ENCODE data around the gene NLRC3. TPM values are rescaled to one million over a fixed set of nuclear protein-coding genes. Genes with fewer than 3 reads are reported as not detected.

Gene NLRC3
- total RNA-seq, 1 experiment from 2014 or later = 0.26 TPM

DNA sequence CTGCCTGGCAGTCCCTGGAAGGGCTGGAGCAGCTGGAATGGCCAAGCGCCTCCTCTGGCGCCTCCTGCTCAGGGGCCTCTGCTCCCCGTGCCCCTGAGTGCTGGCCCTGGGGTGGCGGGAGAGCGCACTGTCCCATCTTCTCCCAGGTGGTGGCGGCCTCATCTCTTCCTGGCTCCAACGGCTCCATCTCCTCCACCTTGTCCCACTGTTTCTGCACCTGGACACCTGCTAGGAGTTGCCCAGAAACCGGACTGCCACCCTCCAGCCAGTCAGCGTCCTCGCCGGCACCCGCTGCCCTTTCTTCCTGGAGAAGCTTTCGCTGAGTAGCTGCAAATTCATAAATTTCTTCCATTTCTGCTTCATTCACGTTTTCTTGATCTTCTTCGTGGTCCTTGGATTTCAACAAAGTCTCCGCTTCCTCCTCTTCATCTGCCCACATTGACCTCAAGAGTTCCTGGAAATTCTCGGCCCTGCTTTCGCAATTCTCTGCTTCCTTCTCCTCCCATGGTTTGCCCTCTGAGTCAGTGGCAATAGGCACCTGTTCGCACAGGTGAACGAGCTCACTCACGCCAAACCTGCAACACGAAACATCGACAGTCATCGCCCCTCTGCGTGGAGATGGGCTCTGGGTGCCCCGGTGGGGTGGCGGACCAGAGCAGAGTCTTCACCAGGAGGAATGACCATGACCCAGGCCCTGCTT, 13.7 kb upstream of the NLRC3 start:
- no peaks in the 10 kb centered on the region; the same call in 1 of the 2 replicates for H3K27me3 Mint-ChIP-seq (ENCODE audit: low read depth)
- peaks cover 33% of the 10 kb centered on the region for H3K36me3 Mint-ChIP-seq
- ChIA-PET POLR2A (no interaction called here), CTCF (no interaction called here)
- peak overlapping the region; percentile 13; the same call in 1 of the 2 replicates for H3K27ac Mint-ChIP-seq
- DNase-seq (ENCODE audit: low spot score) (no peak), ATAC-seq (peak; percentile 55; the same call in 1 of the 2 replicates)
- H3K9me3 Mint-ChIP-seq = no peaks in the 10 kb centered on the region
- TF ChIP-seq SMAD4 (CRISPR knock-in tag; IDR thresholded peaks at IDR 0.05) (no peak), ZNF232 (CRISPR knock-in tag; IDR thresholded peaks at IDR 0.05) (no peak), FOXK1 (CRISPR knock-in tag; IDR thresholded peaks at IDR 0.05) (no peak), NFATC4 (CRISPR knock-in tag; IDR thresholded peaks at IDR 0.05) (no peak), ELF4 (CRISPR knock-in tag; IDR thresholded peaks at IDR 0.05; ENCODE audit: low read depth) (no peak), ZNF121 (CRISPR knock-in tag; IDR thresholded peaks at IDR 0.05) (no peak)
- TF ChIP-seq, protein P1, sequence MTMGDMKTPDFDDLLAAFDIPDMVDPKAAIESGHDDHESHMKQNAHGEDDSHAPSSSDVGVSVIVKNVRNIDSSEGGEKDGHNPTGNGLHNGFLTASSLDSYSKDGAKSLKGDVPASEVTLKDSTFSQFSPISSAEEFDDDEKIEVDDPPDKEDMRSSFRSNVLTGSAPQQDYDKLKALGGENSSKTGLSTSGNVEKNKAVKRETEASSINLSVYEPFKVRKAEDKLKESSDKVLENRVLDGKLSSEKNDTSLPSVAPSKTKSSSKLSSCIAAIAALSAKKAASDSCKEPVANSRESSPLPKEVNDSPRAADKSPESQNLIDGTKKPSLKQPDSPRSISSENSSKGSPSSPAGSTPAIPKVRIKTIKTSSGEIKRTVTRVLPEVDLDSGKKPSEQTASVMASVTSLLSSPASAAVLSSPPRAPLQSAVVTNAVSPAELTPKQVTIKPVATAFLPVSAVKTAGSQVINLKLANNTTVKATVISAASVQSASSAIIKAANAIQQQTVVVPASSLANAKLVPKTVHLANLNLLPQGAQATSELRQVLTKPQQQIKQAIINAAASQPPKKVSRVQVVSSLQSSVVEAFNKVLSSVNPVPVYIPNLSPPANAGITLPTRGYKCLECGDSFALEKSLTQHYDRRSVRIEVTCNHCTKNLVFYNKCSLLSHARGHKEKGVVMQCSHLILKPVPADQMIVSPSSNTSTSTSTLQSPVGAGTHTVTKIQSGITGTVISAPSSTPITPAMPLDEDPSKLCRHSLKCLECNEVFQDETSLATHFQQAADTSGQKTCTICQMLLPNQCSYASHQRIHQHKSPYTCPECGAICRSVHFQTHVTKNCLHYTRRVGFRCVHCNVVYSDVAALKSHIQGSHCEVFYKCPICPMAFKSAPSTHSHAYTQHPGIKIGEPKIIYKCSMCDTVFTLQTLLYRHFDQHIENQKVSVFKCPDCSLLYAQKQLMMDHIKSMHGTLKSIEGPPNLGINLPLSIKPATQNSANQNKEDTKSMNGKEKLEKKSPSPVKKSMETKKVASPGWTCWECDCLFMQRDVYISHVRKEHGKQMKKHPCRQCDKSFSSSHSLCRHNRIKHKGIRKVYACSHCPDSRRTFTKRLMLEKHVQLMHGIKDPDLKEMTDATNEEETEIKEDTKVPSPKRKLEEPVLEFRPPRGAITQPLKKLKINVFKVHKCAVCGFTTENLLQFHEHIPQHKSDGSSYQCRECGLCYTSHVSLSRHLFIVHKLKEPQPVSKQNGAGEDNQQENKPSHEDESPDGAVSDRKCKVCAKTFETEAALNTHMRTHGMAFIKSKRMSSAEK (CRISPR knock-in tag; IDR thresholded peaks at IDR 0.05; ENCODE audit: borderline replicate concordance) = no peak
- TF ChIP-seq, protein P2, sequence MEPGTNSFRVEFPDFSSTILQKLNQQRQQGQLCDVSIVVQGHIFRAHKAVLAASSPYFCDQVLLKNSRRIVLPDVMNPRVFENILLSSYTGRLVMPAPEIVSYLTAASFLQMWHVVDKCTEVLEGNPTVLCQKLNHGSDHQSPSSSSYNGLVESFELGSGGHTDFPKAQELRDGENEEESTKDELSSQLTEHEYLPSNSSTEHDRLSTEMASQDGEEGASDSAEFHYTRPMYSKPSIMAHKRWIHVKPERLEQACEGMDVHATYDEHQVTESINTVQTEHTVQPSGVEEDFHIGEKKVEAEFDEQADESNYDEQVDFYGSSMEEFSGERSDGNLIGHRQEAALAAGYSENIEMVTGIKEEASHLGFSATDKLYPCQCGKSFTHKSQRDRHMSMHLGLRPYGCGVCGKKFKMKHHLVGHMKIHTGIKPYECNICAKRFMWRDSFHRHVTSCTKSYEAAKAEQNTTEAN (CRISPR knock-in tag; IDR thresholded peaks at IDR 0.05) = no peak
- TF ChIP-seq, protein P3, sequence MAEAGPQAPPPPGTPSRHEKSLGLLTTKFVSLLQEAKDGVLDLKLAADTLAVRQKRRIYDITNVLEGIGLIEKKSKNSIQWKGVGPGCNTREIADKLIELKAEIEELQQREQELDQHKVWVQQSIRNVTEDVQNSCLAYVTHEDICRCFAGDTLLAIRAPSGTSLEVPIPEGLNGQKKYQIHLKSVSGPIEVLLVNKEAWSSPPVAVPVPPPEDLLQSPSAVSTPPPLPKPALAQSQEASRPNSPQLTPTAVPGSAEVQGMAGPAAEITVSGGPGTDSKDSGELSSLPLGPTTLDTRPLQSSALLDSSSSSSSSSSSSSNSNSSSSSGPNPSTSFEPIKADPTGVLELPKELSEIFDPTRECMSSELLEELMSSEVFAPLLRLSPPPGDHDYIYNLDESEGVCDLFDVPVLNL (CRISPR knock-in tag; IDR thresholded peaks at IDR 0.05; ENCODE audit: borderline replicate concordance, low read depth) = no peak
- TF ChIP-seq, protein P4, sequence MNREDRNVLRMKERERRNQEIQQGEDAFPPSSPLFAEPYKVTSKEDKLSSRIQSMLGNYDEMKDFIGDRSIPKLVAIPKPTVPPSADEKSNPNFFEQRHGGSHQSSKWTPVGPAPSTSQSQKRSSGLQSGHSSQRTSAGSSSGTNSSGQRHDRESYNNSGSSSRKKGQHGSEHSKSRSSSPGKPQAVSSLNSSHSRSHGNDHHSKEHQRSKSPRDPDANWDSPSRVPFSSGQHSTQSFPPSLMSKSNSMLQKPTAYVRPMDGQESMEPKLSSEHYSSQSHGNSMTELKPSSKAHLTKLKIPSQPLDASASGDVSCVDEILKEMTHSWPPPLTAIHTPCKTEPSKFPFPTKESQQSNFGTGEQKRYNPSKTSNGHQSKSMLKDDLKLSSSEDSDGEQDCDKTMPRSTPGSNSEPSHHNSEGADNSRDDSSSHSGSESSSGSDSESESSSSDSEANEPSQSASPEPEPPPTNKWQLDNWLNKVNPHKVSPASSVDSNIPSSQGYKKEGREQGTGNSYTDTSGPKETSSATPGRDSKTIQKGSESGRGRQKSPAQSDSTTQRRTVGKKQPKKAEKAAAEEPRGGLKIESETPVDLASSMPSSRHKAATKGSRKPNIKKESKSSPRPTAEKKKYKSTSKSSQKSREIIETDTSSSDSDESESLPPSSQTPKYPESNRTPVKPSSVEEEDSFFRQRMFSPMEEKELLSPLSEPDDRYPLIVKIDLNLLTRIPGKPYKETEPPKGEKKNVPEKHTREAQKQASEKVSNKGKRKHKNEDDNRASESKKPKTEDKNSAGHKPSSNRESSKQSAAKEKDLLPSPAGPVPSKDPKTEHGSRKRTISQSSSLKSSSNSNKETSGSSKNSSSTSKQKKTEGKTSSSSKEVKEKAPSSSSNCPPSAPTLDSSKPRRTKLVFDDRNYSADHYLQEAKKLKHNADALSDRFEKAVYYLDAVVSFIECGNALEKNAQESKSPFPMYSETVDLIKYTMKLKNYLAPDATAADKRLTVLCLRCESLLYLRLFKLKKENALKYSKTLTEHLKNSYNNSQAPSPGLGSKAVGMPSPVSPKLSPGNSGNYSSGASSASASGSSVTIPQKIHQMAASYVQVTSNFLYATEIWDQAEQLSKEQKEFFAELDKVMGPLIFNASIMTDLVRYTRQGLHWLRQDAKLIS (CRISPR knock-in tag; IDR thresholded peaks at IDR 0.05; ENCODE audit: borderline replicate concordance) = no peak
- no peak overlapping the region for H3K4me3 Mint-ChIP-seq
- H3K4me1 Mint-ChIP-seq = peaks cover 3% of the 10 kb centered on the region; the same call in 1 of the 2 replicates

DNA sequence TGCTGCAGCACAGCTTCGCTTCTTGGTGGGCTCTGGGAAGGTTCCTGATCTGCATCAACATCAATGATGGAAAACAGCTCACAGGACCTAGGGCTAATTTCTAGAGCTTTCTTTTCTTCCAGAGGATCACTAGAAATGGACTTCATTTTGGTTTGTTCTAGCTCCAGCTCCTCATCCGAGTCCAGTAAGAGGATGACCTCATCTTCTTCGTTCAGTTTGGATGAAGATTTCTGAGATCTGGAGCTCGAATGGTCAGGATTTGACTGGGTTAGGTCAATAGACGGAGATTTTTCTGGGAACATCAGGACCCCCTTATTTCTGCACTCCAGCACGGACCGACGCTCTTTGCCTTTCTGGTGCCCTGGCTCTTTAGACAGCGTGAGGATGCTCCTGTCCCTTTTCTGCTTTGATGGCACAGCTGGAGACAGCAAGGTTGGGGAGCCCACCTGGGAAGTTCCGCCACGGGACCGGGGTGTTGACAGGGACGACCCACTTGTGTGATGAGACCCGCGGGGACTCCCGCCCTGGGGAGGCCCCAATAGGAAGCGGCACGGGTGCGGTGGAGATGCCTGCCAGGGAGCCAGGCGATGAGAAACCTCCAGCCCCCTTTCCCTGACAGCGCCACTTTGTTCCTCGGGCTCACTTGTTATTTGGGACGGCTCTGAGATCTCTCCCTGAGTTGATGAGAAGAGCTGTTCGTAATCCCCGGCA, 12.9 kb upstream of the NLRC3 start:
- H3K4me3 Mint-ChIP-seq = no peak overlapping the region
- H3K27me3 Mint-ChIP-seq (ENCODE audit: low read depth) = no peaks in the 10 kb centered on the region; the same call in 1 of the 2 replicates
- H3K36me3 Mint-ChIP-seq = peaks cover 31% of the 10 kb centered on the region
- peaks cover 3% of the 10 kb centered on the region; the same call in 1 of the 2 replicates for H3K4me1 Mint-ChIP-seq
- DNase-seq (ENCODE audit: low spot score) = no peak
- no peak for ATAC-seq
- H3K27ac Mint-ChIP-seq = peak overlapping the region; percentile 86
- POLR2A ChIA-PET = no interaction called here
- CTCF ChIA-PET = no interaction called here
- no peaks in the 10 kb centered on the region for H3K9me3 Mint-ChIP-seq
- TF ChIP-seq IRF2 (CRISPR knock-in tag; IDR thresholded peaks at IDR 0.05; ENCODE audit: borderline replicate concordance, low read depth) = no peak
- no peak for TF ChIP-seq CBFB (CRISPR knock-in tag; IDR thresholded peaks at IDR 0.05; ENCODE audit: low read depth)
- TF ChIP-seq, protein P1 (CRISPR knock-in tag; IDR thresholded peaks at IDR 0.05; ENCODE audit: borderline replicate concordance) = no peak
- TF ChIP-seq MYBL2 (CRISPR knock-in tag; IDR thresholded peaks at IDR 0.05) = no peak
- TF ChIP-seq RORB (CRISPR knock-in tag; IDR thresholded peaks at IDR 0.05) = no peak
- no peak for TF ChIP-seq ATF1 (CRISPR knock-in tag; IDR thresholded peaks at IDR 0.05)
- no peak for TF ChIP-seq ESRRA (CRISPR knock-in tag; IDR thresholded peaks at IDR 0.05; ENCODE audit: borderline replicate concordance)
- no peak for TF ChIP-seq SMAD3 (CRISPR knock-in tag; IDR thresholded peaks at IDR 0.05; ENCODE audit: borderline replicate concordance)
- TF ChIP-seq ZNF219 (CRISPR knock-in tag; IDR thresholded peaks at IDR 0.05; ENCODE audit: borderline replicate concordance) = no peak
